SU-DHL-6 (cell line): ENCODE results near the gene CREB5.

Source experiments
- EZH2phosphoT487 ChIP-seq: fragments of 200-600 bp; sonication (generic), shearing (Covaris generic); conservative IDR thresholded peaks from 2 replicates; pipeline ENCODE4 v1.6.1; 2018; ENCODE audit warnings: mild to moderate bottlenecking, antibody characterized with exemption, low read length, moderate library complexity, mixed read lengths
- TF ChIP-seq, protein P1 (sequence below): fragments of 200-600 bp; sonication (generic); IDR thresholded peaks from one replicate; pipeline ENCODE4 v1.5.1; 2017; ENCODE audit warnings: antibody characterized with exemption, mild to moderate bottlenecking, low read length, moderate library complexity; ENCODE audit not compliant: insufficient read depth, poor library complexity, severe bottlenecking

DNA sequence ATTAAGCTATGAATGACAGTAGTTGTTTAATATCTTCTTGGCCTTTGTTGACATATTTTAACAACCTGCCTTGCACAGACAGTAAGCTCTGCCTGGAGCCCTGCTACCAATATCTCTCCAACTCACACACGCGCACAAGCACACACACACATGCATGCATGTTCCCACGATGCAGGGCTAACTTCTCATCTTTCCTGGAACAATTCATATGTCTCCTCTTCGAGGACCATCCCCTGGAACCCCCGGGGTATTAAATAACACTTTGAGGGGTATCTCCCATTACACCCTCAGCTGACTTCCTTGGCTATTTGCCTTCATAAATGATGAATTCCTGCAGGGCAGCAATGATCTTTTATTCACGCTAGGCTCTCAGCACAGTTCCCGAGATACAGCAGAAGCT, 287.8 kb downstream of the CREB5 start:
- TF ChIP-seq, protein P1, sequence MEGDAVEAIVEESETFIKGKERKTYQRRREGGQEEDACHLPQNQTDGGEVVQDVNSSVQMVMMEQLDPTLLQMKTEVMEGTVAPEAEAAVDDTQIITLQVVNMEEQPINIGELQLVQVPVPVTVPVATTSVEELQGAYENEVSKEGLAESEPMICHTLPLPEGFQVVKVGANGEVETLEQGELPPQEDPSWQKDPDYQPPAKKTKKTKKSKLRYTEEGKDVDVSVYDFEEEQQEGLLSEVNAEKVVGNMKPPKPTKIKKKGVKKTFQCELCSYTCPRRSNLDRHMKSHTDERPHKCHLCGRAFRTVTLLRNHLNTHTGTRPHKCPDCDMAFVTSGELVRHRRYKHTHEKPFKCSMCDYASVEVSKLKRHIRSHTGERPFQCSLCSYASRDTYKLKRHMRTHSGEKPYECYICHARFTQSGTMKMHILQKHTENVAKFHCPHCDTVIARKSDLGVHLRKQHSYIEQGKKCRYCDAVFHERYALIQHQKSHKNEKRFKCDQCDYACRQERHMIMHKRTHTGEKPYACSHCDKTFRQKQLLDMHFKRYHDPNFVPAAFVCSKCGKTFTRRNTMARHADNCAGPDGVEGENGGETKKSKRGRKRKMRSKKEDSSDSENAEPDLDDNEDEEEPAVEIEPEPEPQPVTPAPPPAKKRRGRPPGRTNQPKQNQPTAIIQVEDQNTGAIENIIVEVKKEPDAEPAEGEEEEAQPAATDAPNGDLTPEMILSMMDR: no peak
- TF ChIP-seq EZH2phosphoT487: no peak
